Measurements from ENCODE around the gene CDH16. TPM values are rescaled to one million over a fixed set of nuclear protein-coding genes. Genes with fewer than 3 reads are reported as not detected.

The CDH16 gene
- total RNA-seq, 1 experiment from 2014 or later: not detected

DNA sequence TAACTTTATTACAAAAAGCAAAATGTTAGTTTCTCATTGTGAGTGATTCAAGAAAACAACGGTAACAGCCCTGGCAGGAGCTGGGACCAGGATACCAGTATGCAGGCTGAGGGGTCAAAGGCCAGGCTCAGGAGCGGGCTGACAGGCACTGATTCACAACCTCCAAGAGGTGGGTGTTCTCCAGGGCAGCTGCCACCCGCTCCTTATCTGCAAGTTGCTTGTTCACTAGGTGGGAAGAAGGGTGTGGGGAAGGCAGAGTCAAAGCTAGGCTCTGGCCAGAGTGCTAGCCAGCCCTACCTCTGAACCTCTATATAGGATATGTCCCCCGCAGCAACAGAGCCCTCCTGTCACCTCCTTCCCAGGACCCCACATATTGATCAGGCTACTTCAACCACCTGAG, 13.4 kb upstream of the CDH16 start:
- ChIA-PET POLR2A (interaction anchor here (0.8 to 2.8 kb wide), 3 partner anchors 9 to 34 kb away, joined by 3 to 48 read pairs (median 3); no protein-coding TSS in a partner anchor), CTCF (interaction anchor here (0.5 to 5.5 kb wide), 4 partner anchors 25 to 1106 kb away, joined by 3 to 58 read pairs (median 3); no protein-coding TSS in a partner anchor)
- no peak for DNase-seq (ENCODE audit: unreplicated experiment)
- peaks cover 36% of the 10 kb centered on the region for H3K36me3 Mint-ChIP-seq (ENCODE audit: insufficient read depth, unreplicated experiment)
- H3K27ac Mint-ChIP-seq (ENCODE audit: low read depth, unreplicated experiment): no peak overlapping the region
- no peaks in the 10 kb centered on the region for H3K9me3 Mint-ChIP-seq (ENCODE audit: unreplicated experiment)
- intact Hi-C loops (cut with micrococcal nuclease): no loop called here
- BruUV-seq (replicated peaks): no TSS peak
- peaks cover 51% of the 10 kb centered on the region for H3K4me1 Mint-ChIP-seq (ENCODE audit: insufficient read depth, unreplicated experiment)
- H3K4me3 Mint-ChIP-seq (ENCODE audit: unreplicated experiment): no peak overlapping the region
- no peaks in the 10 kb centered on the region for H3K27me3 Mint-ChIP-seq (ENCODE audit: insufficient read depth, unreplicated experiment)
- TF ChIP-seq, protein P1, sequence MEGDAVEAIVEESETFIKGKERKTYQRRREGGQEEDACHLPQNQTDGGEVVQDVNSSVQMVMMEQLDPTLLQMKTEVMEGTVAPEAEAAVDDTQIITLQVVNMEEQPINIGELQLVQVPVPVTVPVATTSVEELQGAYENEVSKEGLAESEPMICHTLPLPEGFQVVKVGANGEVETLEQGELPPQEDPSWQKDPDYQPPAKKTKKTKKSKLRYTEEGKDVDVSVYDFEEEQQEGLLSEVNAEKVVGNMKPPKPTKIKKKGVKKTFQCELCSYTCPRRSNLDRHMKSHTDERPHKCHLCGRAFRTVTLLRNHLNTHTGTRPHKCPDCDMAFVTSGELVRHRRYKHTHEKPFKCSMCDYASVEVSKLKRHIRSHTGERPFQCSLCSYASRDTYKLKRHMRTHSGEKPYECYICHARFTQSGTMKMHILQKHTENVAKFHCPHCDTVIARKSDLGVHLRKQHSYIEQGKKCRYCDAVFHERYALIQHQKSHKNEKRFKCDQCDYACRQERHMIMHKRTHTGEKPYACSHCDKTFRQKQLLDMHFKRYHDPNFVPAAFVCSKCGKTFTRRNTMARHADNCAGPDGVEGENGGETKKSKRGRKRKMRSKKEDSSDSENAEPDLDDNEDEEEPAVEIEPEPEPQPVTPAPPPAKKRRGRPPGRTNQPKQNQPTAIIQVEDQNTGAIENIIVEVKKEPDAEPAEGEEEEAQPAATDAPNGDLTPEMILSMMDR (IDR thresholded peaks at IDR 0.05; ENCODE audit: unreplicated experiment): no peak

DNA sequence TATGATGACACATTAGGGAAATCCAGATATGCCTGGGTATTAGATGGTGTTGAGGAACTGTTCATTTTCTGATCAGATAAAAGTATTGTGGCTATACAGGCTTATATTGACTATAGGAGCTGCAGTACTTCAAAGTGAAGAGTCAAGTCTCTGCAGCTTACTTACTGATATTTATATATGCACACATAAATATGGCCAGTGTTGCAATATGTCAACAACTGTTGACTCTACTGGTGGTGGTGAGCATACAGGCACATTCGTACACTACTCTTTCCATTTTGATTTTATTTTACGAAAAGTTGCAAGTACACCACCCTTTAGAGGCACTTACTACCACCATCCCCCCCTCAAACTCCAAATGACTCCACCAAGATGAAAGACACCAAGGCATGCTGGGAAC, 13.0 kb upstream of the CDH16 start:
- H3K4me3 Mint-ChIP-seq (ENCODE audit: unreplicated experiment): no peak overlapping the region
- no peak for DNase-seq (ENCODE audit: unreplicated experiment)
- CTCF ChIA-PET: interaction anchor here (1.0 to 5.5 kb wide), 3 partner anchors 33 to 515 kb away, joined by 3 to 58 read pairs (median 3); no protein-coding TSS in a partner anchor
- peaks cover 32% of the 10 kb centered on the region for H3K36me3 Mint-ChIP-seq (ENCODE audit: insufficient read depth, unreplicated experiment)
- no peak overlapping the region for H3K27ac Mint-ChIP-seq (ENCODE audit: low read depth, unreplicated experiment)
- H3K4me1 Mint-ChIP-seq (ENCODE audit: insufficient read depth, unreplicated experiment): peaks cover 53% of the 10 kb centered on the region
- TF ChIP-seq, protein P1 (IDR thresholded peaks at IDR 0.05; ENCODE audit: unreplicated experiment): no peak
- H3K27me3 Mint-ChIP-seq (ENCODE audit: insufficient read depth, unreplicated experiment): no peaks in the 10 kb centered on the region
- POLR2A ChIA-PET: interaction anchor here (0.8 to 1.5 kb wide), 2 partner anchors 9 to 13 kb away, joined by 3 read pairs; no protein-coding TSS in a partner anchor
- no TSS peak for BruUV-seq (replicated peaks)
- intact Hi-C loops (cut with micrococcal nuclease): no loop called here
- no peaks in the 10 kb centered on the region for H3K9me3 Mint-ChIP-seq (ENCODE audit: unreplicated experiment)

DNA sequence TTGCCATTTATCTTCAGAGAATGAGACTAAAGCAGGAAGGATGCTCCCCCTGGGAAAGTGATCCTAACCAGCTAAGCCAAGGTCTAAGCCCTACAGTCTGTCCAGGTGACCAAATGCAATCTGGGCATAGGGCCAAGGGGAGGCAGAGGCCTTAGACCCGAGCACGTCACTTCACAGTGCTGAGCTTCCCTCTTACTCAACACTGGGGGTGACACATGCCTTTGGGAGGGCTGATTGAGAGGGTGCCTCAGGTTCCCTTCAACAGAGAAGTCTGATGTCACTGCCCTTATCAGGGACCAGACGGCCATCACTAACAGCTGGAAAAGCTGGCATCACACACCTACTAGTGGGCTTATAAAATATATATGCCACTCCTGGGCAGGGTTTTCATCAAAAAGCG, 11.5 kb upstream of the CDH16 start:
- H3K9me3 Mint-ChIP-seq (ENCODE audit: unreplicated experiment): no peaks in the 10 kb centered on the region
- H3K27ac Mint-ChIP-seq (ENCODE audit: low read depth, unreplicated experiment): no peak overlapping the region
- ChIA-PET CTCF (interaction anchor here (1.1 to 5.5 kb wide), 4 partner anchors 17 to 36 kb away, joined by 3 to 58 read pairs (median 3); no protein-coding TSS in a partner anchor), POLR2A (interaction anchor here (0.6 to 1.8 kb wide), 8 partner anchors 9 to 921 kb away, joined by 3 to 14 read pairs (median 4); no protein-coding TSS in a partner anchor)
- H3K4me1 Mint-ChIP-seq (ENCODE audit: insufficient read depth, unreplicated experiment): peaks cover 45% of the 10 kb centered on the region
- DNase-seq (ENCODE audit: unreplicated experiment): peak; percentile 89
- intact Hi-C loops (cut with micrococcal nuclease): no loop called here
- TF ChIP-seq, protein P1 (IDR thresholded peaks at IDR 0.05; ENCODE audit: unreplicated experiment): no peak
- no TSS peak for BruUV-seq (replicated peaks)
- peaks cover 31% of the 10 kb centered on the region for H3K36me3 Mint-ChIP-seq (ENCODE audit: insufficient read depth, unreplicated experiment)
- no peak overlapping the region for H3K4me3 Mint-ChIP-seq (ENCODE audit: unreplicated experiment)
- H3K27me3 Mint-ChIP-seq (ENCODE audit: insufficient read depth, unreplicated experiment): no peaks in the 10 kb centered on the region

DNA sequence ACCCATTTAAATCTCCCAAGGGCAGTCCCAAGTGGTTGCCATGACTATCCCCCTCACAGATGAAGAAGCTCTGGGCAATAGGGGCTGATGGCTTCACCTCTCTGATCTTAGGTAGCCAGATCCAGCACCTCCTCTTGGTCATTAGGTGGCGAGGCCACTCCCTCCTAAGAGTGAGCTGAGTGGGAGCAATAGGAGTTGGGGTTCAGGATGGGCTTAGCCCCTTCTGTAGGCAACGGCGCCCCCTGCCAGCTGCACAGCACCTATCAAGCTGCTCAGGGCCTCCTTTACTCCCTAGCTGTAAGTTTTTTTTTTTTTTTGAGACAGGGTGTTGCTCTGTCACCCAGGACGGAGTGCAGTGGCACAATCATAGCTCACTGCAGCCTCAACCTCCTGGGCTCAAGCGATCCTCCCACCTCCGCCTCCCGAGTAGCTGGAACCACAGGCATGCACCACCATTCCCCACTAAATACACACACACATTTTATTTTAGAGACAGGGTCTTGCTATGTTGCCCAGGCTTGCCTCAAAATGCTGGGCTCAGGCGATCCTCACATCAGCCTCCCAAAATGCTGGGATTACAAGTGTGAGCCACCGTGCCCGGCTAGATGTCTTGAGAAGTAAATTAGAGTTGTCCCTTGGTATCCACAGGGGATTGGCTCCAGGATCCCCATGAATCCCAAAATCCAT, 10.2 kb upstream of the CDH16 start:
- CTCF ChIA-PET: interaction anchor here (0.6 to 4.1 kb wide), 10 partner anchors 9 to 267 kb away, joined by 3 to 62 read pairs (median 4); partner anchors contain the start of gene CDH16
- intact Hi-C loops (cut with micrococcal nuclease): loop anchor here (1.0 kb wide), 1 partner anchor 34 kb away; no protein-coding TSS in a partner anchor
- Mint-ChIP-seq H3K27ac (ENCODE audit: low read depth, unreplicated experiment) (peak overlapping the region; percentile 69), H3K4me1 (ENCODE audit: insufficient read depth, unreplicated experiment) (peaks cover 46% of the 10 kb centered on the region), H3K36me3 (ENCODE audit: insufficient read depth, unreplicated experiment) (peaks cover 26% of the 10 kb centered on the region), H3K27me3 (ENCODE audit: insufficient read depth, unreplicated experiment) (no peaks in the 10 kb centered on the region), H3K4me3 (ENCODE audit: unreplicated experiment) (no peak overlapping the region), H3K9me3 (ENCODE audit: unreplicated experiment) (no peaks in the 10 kb centered on the region)
- TF ChIP-seq, protein P1 (IDR thresholded peaks at IDR 0.05; ENCODE audit: unreplicated experiment): peak; percentile 30
- POLR2A ChIA-PET: interaction anchor here (0.6 to 3.0 kb wide), 10 partner anchors 9 to 47 kb away, joined by 3 to 16 read pairs (median 4); partner anchors contain the start of gene CDH16
- DNase-seq (ENCODE audit: unreplicated experiment): peak; percentile 52
- BruUV-seq (replicated peaks): no TSS peak

All from MCF 10A (cell line).